OCI-LY3 (cell line): Measurements from ENCODE around the gene NCOA1.

ENCODE experiments used
- H2AFZ ChIP-seq: fragments of 200-600, 300-600 bp; shearing (Covaris generic); 2 replicates; pipeline ENCODE4 v1.6.0; 2014; ENCODE audit warnings: antibody characterized with exemption, low read depth, low read length
- H3K27ac ChIP-seq: fragments of 200-600, 300-600 bp; sonication (generic); 2 replicates; pipeline ENCODE4 v1.5.1; 2014; ENCODE audit warnings: mild to moderate bottlenecking, low read length, moderate library complexity, mixed read lengths
- H3K27me3 ChIP-seq: fragments of 200-600, 300-600 bp; sonication (generic); 2 replicates; pipeline ENCODE4 v1.6.1; 2014; ENCODE audit warnings: low read depth, low read length, mixed read lengths
- H3K36me3 ChIP-seq: fragments of 200-600, 300-600 bp; sonication (generic); replicated peaks from 2 replicates; pipeline ENCODE3; 2014; ENCODE audit warnings: low read depth, low read length, mixed read lengths
- H3K4me1 ChIP-seq: fragments of 300-600, 200-600 bp; sonication (generic); 2 replicates; pipeline ENCODE4 v1.6.1; 2014; ENCODE audit warnings: low read length, mixed read lengths
- H3K4me2 ChIP-seq: fragments of 200-600, 300-600 bp; sonication (generic); 2 replicates; pipeline ENCODE4 v1.6.1; 2014; ENCODE audit warnings: low read length, mixed read lengths
- H3K4me3 ChIP-seq: fragments of 300-600, 200-600 bp; sonication (generic); 2 replicates; pipeline ENCODE4 v1.5.1; 2014; ENCODE audit warnings: antibody characterized with exemption, mild to moderate bottlenecking, low read length, moderate library complexity
- H3K79me2 ChIP-seq: fragments of 300-600, 200-600 bp; shearing (Covaris generic); 2 replicates; pipeline ENCODE4 v1.6.1; 2014; ENCODE audit warnings: mild to moderate bottlenecking, low read length, mixed read lengths
- H3K9ac ChIP-seq: fragments of 300-600, 200-600 bp; shearing (Covaris generic); 2 replicates; pipeline ENCODE4 v1.6.0; 2014; ENCODE audit warnings: mild to moderate bottlenecking, low read length, moderate library complexity
- H3K9me3 ChIP-seq: fragments of 200-600, 300-600 bp; shearing (Covaris generic); 2 replicates; pipeline ENCODE4 v1.6.1; 2014; ENCODE audit warnings: low read length, mixed read lengths; ENCODE audit not compliant: insufficient read depth
- H4K20me1 ChIP-seq: fragments of 200-600, 300-600 bp; sonication (generic); 2 replicates; pipeline ENCODE4 v1.6.1; 2016; ENCODE audit warnings: low read length, mixed read lengths; ENCODE audit not compliant: insufficient read depth
- CTCF ChIP-seq: fragments of 200-600, 300-600 bp; sonication (generic); IDR thresholded peaks from 2 replicates; pipeline ENCODE4 v1.5.1; 2014; ENCODE audit warnings: antibody characterized with exemption, low read length, low read depth
- EZH2phosphoT487 ChIP-seq: fragments of 200-600 bp; shearing (Covaris generic); IDR thresholded peaks from 2 replicates; pipeline ENCODE4 v1.6.1; 2018; ENCODE audit warnings: antibody characterized with exemption, mixed run types, low read depth

The NCOA1 gene

GRCh38 chr2:24813691-24814137 lies 322.7 kb downstream of the NCOA1 start:
- Histone ChIP-seq H3K4me2 (no peak overlapping the region), H3K79me2 (peaks cover 66% of the 10 kb centered on the region), H3K9ac (no peak overlapping the region), H3K4me3 (no peak overlapping the region), H3K36me3 (peaks cover 56% of the 10 kb centered on the region), H3K27me3 (no peaks in the 10 kb centered on the region), H4K20me1 (no peaks in the 10 kb centered on the region; the same call in 1 of the 2 replicates), H3K9me3 (no peaks in the 10 kb centered on the region), H3K4me1 (no peaks in the 10 kb centered on the region), H2AFZ (no peak overlapping the region), H3K27ac (no peak overlapping the region)
- TF ChIP-seq EZH2phosphoT487 (no peak), CTCF (no peak)

GRCh38 chr2:24814516-24814915 lies 323.5 kb downstream of the NCOA1 start:
- Histone ChIP-seq H3K27ac (no peak overlapping the region), H3K27me3 (no peaks in the 10 kb centered on the region), H3K4me1 (no peaks in the 10 kb centered on the region), H3K4me2 (no peak overlapping the region), H3K9me3 (no peaks in the 10 kb centered on the region), H2AFZ (no peak overlapping the region), H4K20me1 (no peaks in the 10 kb centered on the region; the same call in 1 of the 2 replicates), H3K36me3 (peaks cover 63% of the 10 kb centered on the region), H3K79me2 (peaks cover 58% of the 10 kb centered on the region), H3K9ac (no peak overlapping the region), H3K4me3 (no peak overlapping the region)
- TF ChIP-seq EZH2phosphoT487 = no peak
- TF ChIP-seq CTCF = no peak

- no peak overlapping the region for H3K27ac ChIP-seq
- peaks cover 64% of the 10 kb centered on the region for H3K36me3 ChIP-seq
- H3K79me2 ChIP-seq = peaks cover 52% of the 10 kb centered on the region
- TF ChIP-seq CTCF = no peak
- TF ChIP-seq EZH2phosphoT487 = no peak
- H3K4me1 ChIP-seq = no peaks in the 10 kb centered on the region
- no peaks in the 10 kb centered on the region; the same call in 1 of the 2 replicates for H4K20me1 ChIP-seq
- H3K4me2 ChIP-seq = no peak overlapping the region
- H2AFZ ChIP-seq = no peak overlapping the region
- H3K9ac ChIP-seq = no peak overlapping the region
- H3K9me3 ChIP-seq = no peaks in the 10 kb centered on the region
- H3K27me3 ChIP-seq = no peaks in the 10 kb centered on the region
- H3K4me3 ChIP-seq = no peak overlapping the region
Measured at GRCh38 chr2:24815171-24815570, 324.1 kb downstream of the NCOA1 start.

- H3K4me2 ChIP-seq = no peak overlapping the region
- H2AFZ ChIP-seq = no peak overlapping the region
- no peak overlapping the region for H3K27ac ChIP-seq
- H3K4me1 ChIP-seq = no peaks in the 10 kb centered on the region
- no peaks in the 10 kb centered on the region for H3K27me3 ChIP-seq
- peaks cover 41% of the 10 kb centered on the region for H3K79me2 ChIP-seq
- TF ChIP-seq CTCF (no peak), EZH2phosphoT487 (no peak)
- H3K4me3 ChIP-seq = no peak overlapping the region
- peaks cover 77% of the 10 kb centered on the region for H3K36me3 ChIP-seq
- no peak overlapping the region for H3K9ac ChIP-seq
- no peaks in the 10 kb centered on the region; the same call in 1 of the 2 replicates for H4K20me1 ChIP-seq
- H3K9me3 ChIP-seq = no peaks in the 10 kb centered on the region
Measured at GRCh38 chr2:24816404-24816803, 325.4 kb downstream of the NCOA1 start.
